Activated T-cell treated with anti-CD3 and anti-CD28 coated beads, Interleukin-2, amount 50 U/mL, for 1 hour (primary cell): ENCODE data around the gene TADA1.
A peak's percentile ranks its signal among the peaks of the same experiment; 100 is the strongest.
"Not testable (repeated sequence)": the region's sequence is repeated elsewhere in the genome, so short reads cannot be mapped to it uniquely, and the experiment has no call there.

ENCODE experiments used
- DNase-seq: peaks from one replicate; pipeline ENCODE4 v3.0.0-alpha.2; 2020

The TADA1 gene

DNA sequence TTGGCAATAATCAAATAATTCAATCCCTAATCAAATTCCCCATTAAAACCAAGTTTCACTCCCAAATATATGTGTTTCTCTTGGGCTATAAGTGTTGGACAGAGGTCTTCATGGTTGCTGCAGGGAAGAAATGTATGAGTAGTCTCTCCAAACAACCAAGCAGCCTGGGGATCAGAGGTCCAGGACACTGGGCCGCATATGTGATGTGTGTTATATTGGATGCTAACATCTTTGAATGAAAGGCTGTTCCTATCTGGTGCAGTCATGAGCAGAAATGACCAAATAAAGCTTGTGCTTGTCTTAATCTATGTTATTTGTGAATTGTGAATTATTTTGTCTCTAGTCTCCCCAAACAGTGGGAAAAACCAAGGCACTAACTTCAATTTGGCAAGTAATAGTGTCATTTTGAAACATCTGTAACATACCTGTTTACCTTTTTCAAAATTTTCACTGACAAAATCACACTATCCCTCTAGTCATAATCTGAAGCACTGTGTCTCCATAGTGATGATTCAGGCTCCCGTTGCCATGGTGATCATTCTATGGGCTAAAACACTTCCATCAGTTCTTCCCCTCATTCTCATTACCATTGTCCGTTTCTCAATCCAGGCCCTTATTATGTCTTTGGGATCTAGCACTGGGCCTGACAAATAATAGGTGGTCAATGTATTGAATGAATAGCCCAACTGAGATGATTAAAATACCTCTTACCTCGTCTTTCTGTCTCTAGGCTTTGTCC is 12.5 kb upstream of the TADA1 start:
- DNase-seq = no peak

DNA sequence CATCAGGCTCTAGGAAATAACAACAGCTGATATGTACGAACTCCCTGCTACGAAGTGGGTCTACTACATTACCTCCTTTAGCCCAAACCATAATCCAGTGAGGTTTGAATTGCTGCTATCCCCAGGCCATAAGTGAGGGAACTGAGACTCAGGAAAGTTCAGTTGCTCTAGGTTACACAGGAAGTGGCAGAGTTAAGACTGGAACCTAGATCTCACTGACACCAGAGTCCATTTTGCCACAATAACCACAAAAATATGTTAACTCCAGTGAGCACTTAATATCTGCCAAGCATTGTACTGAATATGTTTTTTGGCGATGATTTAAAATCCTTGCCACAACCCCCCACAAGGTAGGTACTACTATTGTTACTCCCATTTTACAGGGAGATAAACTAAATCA is 8.9 kb upstream of the TADA1 start:
- no peak for DNase-seq

GRCh38 chr1:166884040-166884642 is 8.1 kb upstream of the TADA1 start:
- peak; percentile 38 for DNase-seq

DNA sequence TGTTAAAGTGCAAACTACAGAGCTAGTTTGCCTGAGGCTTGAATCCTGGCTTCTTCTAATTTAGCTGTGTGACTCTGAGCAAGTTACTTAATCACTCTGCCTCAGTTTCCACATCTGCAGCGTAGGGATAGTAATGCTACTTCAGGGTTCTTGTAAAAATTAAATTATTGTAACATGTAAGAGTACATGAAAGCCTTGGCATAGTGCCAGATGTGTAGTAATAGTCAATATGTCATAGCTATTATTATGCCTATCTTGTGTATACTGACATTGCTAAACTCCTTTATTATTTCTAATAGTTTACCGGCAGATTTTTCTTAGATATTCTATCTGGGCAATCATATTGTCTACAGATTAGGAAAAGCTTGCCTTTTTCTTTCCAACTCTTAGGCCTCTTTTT is 6.8 kb upstream of the TADA1 start:
- no peak for DNase-seq

- not testable (repeated sequence) for DNase-seq
These were observed 2.3 kb upstream of the TADA1 start for GRCh38 chr1:166878173-166878917.

- DNase-seq = no peak
These were observed 425 bp upstream of the TADA1 start for GRCh38 chr1:166876540-166876838.

DNA sequence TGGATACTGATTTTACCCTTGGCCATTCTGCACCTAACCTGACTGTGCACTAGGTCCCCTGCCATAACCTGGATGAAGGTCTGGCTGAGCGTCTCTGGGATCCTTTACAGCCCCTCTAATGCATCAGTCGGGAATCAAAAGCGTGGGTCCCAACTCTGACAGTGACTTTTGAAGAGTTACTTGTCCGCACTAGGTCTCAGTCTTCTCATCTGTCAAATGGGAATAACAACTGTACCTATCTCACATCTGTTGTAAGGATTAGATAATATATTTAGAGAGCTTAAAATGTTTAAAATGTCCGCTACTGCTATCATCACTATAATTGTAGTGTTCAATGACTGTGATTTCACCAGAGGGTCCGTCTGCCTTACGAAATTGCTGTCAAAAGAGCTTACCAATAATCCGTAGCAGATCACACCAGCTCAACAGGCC is 746 bp downstream of the TADA1 start:
- DNase-seq = no peak

- no peak for DNase-seq
These were observed 1.6 kb downstream of the TADA1 start for GRCh38 chr1:166874464-166874863.

DNA sequence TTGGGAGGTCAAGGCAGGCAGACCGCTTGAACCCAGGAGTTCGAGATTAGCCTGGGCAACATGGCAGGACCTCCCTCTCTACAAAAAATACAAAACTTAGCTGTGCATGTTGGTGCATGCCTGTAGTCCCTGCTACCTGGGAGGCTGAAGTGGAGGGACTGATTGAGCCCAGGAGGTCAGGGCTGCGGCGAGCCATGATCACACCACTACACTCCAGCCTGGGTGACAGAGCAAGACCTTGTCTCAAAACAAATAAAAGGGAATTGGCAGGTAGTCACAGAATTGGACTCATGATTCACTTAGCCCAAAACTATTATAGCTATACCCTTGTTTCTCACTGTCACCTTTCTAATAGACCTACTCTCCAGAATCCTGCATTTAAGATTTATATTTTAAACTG is 5.5 kb downstream of the TADA1 start:
- DNase-seq = no peak

DNA sequence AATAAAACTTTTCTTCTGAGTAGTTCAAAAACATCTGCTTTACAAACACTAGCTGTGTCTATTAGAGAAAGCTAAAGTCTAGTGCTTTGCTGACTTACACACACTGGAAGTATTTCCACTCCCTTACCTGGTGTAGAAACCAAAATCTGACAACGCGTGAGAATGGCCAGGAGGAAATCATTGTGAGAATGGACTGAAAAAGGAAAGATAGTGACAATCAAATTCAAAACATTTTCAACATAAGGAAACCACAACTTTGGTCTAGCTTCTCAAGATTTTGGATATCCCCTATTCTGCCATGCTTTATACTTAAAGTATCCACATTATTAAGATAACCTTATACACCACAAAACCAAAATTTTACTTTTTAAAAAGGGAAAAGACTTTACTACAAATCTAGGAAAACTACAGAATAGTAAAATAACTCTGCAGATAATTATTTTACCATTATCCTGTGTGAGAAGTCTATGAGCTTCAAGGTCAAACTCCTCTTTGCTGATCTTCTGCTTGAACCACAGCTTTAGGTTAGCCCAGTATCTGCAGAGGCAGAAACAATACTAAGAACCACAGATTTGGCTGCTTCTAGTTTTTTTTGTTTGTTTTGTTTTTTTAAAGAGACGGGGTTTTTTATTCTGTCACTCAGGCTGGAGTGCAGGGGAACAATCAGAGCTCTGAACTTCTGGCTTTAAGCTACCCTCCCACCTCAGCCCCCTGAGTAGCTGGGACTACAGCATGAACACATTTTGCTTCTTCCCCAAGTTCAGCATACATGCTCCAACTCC is 6.6 kb downstream of the TADA1 start:
- no peak for DNase-seq

- no peak for DNase-seq
These were observed 7.4 kb downstream of the TADA1 start for GRCh38 chr1:166868639-166869038.

GRCh38 chr1:166865926-166866325 is 10.1 kb downstream of the TADA1 start:
- DNase-seq = no peak

- DNase-seq = no peak
These were observed 16.5 kb downstream of the TADA1 start for GRCh38 chr1:166859597-166859996.

DNA sequence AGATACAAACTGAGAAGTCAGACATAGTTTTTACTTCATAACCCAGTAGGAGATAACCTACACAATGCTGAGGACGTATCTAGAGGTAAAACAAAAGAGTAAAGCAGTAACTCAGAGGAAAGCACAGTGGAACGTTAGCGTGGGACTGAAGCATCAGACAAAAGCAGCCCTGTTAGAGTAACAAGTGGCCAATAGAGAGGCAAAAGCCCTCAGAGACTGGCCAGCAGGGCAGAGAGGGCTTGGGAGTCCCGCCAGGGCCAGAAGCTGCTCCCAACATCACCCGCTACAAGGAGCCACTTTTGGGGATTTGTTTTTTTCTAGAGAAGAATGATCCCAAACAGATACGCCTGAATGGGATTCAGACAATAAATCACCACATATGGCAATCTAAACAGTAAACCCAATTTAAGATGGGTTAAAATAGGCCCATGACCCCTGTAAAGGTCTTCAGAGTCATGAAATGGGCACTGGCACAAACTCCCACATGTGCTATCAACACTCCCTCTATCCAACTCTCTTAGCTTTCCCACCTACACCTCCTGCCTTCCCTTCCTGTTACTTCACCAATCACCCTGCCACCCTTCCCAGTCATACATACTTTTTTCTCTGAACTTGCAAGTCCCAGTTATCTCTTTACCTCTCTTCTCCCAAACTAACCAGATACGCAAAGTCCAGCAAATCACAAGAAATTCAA is 17.2 kb downstream of the TADA1 start:
- DNase-seq = no peak

GRCh38 chr1:166857995-166858394 is 18.1 kb downstream of the TADA1 start:
- DNase-seq = no peak

DNA sequence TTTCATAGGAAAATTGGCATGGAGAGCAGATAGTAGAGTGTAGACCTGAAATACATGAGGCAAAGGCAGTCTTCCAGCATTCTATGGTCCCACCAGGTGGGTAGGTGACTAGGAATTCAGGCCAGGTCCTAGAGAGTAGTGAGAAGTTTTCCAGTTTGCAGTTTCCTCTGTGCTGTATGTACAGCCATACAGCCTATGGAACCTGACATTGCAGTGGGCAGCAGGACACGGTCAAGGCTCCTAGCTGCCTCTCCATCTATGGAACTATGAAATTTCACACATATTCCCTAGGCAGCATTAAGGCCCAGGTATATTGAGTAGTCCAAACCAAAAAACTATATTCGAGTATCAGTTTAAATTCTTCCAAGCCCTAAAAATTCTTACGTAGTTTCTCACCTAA is 20.5 kb downstream of the TADA1 start:
- DNase-seq = no peak

- no peak for DNase-seq
These were observed 23.1 kb downstream of the TADA1 start for GRCh38 chr1:166852918-166853317.

- no peak for DNase-seq
These were observed 26.9 kb downstream of the TADA1 start for GRCh38 chr1:166849135-166849534.

DNA sequence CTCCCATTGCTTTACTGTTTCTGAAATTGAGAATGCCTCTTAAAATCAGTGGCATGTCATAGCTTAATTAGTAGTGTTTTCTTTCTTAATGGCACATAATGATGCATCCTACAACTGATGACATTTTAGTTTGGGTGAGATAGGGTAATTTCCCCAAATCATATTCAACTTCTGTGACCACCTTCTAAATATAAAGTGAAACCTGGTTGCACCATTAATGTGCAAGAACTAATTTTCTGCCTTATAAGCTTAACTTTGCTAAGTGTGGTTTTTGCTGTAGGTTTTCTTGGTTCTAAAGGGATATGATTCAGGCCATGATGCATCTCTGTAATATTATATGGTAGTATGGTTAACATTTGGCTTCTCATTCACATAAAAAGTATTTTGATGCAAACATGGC is 27.9 kb downstream of the TADA1 start:
- no peak for DNase-seq

DNA sequence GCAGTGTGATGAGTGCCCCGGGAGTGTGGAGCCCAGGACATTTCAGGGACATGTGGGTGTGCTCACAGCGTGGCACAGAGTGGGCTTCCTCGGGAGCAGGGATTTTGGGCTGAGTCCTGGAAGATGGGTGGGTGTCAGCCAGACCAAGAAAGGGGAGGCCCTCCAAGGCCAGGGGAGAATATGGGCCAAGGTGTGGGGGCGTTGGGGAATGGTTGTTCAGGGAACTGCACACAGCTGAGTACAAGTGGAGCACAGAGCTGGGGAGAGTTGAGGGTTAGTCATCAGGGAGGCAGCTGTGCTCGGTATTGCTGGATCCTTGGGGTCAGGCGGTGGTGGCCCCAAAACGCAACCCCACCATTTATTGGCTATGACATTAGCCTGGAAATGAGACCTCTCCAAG is 31.3 kb downstream of the TADA1 start:
- no peak for DNase-seq

DNA sequence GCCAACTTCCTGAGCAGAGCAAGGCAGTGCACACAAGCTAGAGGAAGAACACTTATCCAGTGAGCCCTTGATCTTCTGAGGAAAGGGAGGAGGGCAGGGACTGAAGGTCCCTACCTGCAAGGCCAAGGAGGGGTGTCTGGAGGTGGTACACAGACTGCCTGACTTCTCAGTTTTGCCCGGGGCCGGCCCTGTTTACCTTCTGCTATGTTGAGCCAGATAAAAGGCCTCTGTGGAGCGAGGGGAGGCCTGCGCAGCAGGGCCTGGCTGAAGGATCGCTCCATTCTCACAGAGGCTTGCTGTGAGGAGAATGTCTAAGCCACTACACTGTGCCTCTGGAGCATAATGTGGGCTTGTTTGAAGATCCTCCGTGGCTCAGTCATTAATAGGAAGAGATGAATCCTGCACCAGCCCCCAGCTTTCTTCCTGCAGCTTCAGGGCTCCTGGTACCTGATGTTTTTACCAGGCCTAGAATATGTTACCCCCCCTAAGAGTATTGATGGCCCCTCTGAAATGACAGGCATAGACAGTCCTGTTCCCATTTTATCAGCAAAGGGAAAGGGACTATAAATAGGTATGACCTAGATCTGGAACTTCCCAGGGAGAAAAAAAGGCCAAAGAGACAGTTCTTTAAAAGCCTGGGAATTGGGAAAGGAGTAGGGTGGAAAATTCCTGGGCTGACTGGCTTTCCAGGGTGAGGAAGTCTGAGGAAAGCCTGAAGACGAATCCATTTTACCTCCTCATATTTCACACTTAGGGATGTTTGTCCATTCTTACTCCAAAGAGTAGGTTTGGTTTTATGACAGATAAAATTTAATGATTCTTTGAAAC is 32.1 kb downstream of the TADA1 start:
- DNase-seq = no peak

GRCh38 chr1:166843322-166843721 is 32.7 kb downstream of the TADA1 start:
- DNase-seq = no peak
